ENCODE results near the gene TSPAN18.

TSPAN18 gene

GRCh38 chr11:44931466-44931865 is 204.7 kb downstream of the TSPAN18 start:
- no peak for DNase-seq

DNA sequence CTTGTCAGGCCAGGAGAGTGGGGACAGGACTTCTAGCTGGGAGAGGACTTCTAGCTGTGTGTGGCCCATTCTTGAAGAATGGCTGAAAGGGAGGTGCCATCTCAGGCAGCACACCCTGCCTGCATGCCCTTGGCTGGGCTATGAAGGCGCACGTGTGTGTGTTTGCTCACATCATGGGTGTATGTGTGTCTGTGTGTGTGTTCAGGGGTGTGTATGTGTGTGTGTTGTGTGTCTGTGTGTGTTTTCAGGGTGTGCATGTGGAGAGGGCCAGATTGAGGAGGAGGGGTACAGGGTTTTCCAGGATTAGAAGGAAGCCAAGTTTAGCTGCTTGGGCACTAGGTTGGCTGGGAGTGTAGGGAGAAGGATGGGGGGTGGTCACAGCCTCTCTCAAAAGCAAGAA is 207.3 kb downstream of the TSPAN18 start:
- no peak for DNase-seq

DNA sequence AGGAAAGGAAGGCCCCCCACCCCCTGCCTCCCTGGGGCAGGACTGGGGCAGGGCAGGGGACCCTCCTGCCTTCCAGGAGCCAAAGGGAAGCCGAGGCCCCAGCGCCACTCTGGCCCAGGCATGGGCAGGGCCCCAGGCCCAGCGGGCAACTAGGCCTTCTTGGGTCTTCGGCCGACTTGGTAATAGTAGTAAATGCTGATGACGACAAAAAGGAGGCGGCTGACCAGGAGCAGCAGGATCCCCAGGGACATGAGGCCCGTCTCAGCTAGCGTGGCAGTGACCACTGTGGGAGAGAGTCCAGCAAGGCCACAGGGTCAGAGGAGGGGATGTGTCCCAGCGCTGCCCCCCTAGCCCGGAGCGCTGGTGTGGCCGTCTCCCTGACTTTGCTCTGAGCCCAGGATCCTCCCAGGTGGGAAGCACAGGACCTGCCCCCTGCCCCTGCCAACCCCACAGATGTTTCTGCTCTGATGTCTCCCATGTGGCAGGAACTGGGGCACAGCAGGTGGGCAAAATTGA is 208.0 kb downstream of the TSPAN18 start:
- no peak for DNase-seq

GRCh38 chr11:44936525-44936924 is 209.8 kb downstream of the TSPAN18 start:
- DNase-seq: peak; percentile 49 to 57

DNA sequence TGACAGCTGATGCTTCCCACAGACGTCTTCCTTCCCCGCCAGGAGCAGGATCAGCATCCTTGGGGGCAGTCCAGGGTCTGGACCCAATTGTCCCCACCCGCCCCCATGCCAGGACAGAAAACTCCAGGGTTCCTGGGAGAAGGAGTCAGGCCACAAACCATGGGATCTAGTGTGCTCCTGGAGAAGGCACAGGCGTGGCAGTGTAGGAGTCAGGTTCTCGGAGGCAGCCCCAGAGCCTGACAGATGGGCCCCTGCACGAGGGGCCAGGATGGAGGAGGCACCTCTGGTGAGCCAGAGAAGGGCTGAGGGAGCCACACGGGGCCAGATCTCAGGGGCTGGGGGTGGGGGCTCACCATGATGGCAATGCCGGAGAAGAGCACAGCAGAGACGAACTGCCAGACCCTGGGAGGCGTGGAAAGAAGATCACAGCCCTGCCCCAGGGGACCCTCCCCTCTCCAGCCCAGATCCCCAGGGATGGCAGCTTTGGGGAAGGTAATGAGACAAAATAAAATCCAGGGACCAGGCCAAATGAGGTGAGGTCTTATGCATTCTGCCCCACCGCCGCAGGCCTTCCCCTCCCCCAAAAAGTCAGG is 210.3 kb downstream of the TSPAN18 start:
- DNase-seq: no peak

GRCh38 chr11:44938066-44938691 is 211.4 kb downstream of the TSPAN18 start:
- DNase-seq: no peak

- no peak for DNase-seq
Measured at GRCh38 chr11:44939673-44940395, 213.1 kb downstream of the TSPAN18 start.

- DNase-seq: no peak
Measured at GRCh38 chr11:44940404-44940803, 213.6 kb downstream of the TSPAN18 start.

DNA sequence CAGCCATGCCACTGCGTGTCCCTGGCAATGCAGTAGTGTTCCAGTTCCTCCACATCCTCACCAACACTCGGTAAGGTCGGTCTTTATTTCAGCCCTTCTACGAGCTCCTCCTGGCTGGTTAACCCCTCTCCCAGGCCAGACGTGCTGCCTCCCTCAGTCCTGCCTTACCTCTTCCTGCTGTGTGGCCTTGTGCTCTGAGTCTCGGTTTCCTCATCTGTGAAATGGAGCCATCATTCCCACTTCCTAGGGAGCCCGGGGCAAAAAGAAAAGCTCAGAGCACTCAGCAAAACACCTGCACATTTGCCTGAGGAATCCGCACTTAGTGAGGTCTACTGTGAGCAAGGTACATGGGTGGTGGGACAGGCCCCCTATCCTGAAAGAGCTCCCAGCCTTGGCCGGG is 214.1 kb downstream of the TSPAN18 start:
- no peak for DNase-seq

DNA sequence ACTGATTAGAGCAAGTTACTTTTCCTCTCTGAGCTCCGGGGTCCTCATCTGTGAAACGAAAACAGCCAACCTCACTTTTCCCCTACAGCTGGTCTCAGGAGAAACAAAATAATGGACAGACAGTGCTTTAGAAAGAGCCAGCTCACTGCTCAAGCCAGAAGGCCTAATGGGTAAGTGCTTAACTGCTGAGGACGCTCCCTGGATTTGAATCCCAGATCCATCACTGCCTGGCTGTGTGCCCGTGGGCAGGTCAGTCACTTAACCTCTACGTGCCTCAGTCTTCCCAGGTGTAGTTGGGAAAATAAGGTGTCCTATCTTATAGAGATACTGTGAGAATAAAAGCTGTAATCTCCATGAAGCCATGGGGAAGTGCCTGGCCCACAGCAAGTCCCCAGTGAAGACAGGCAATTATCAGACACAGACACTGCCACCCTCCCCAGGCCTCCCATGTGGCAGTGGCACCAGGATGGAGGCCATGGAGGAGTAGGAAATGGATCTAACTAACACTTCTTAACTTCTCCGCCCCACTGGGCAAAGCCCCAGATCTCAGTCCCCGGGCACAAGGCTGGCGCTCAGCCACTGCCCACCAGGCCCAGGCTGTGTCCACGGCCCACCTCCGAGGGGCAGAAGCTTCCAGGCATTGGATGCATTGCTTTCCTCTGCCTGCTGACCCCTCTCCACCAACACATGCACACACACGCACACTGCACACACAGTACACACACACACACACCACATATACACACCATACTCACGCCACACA is 214.7 kb downstream of the TSPAN18 start:
- DNase-seq: no peak

DNA sequence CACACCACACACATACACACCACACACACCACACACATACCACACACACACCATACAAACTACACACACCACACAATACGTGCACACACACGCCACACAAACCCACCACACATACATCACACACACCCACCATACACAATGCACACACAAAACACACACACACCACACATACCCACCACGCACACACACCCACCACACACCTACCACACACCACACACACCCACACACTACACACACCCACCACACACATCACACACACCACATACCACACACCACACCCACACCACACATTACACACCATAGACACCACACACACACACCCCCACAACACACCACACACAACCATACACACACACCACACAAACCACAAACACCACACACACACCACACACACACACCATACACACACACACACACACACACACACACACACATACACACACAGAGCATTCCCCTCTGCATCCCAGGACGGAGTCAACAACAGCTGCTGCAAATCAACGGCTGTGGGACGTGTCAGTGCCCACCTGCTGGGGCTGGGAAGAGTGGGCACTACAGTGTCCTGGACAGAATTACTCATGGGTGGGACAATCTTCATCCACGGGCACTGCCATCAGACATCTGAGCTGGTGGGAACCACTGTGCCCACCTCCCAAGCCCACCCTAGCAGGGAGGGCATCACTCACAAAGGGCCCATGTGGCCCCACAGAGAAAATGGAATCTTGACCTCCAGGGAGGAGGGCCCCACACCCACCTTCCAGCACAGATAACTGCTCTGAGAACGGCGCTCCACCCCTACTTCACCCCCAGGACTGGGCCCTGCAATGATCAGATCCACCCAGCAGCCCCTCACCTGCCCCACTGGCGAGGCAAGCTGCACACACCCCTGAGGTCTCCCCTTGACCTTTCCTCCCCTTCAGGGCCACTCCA is 215.5 kb downstream of the TSPAN18 start:
- DNase-seq: no peak

DNA sequence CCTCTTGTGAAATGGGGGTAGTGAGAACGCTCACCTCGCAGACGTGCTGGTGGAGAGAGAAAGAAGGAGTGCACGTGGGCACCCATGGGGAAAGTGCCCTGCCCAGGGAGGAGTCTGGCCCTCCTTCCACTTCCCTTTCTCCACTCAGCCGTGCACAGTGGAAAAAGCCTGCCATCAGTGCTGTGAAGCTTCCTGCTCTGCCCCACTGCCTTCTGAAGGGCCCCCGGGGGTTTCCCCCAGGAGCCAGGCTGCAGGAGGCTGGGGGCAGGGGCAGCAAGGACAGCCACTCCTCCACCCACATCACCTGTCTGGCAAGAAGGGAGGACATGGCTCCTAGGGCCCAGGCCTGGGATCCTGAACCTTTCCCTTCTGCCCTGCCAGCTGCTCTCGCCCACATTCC is 216.4 kb downstream of the TSPAN18 start:
- DNase-seq: peak; percentile 62 to 76

- DNase-seq: no peak
Measured at GRCh38 chr11:44943696-44944095, 216.9 kb downstream of the TSPAN18 start.

DNA sequence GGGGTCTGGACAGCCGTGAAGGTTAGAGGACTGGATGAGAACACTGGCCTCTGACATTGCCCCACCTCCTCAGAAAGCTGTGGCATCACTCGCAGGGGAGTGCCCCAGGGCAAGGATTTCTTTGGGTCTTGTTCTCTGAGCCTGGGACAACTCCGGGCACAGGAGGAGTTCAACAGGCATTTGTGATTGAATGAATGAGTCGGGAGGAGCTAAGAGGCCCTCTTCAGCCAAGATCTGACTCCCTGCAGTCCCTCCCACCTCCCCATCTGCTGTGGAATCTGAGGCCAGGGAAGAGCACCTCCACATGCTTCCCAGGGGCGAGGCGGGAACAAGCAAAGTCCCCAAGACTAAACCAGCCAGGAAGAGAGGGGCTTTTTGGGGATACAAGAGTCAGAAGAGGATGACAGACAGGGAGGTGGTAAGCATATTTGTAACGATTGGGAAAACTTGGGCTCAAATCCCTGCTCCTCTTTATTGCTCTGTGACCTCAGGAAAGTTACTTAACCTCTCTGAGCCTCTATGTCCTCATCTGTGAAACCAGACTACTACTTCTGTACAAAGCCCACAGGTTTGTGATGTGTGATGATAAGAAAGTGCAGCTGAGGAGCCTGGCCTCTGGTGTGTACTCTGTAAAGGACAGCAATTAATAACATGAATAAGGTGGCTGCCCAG is 217.6 kb downstream of the TSPAN18 start:
- no peak for DNase-seq

DNA sequence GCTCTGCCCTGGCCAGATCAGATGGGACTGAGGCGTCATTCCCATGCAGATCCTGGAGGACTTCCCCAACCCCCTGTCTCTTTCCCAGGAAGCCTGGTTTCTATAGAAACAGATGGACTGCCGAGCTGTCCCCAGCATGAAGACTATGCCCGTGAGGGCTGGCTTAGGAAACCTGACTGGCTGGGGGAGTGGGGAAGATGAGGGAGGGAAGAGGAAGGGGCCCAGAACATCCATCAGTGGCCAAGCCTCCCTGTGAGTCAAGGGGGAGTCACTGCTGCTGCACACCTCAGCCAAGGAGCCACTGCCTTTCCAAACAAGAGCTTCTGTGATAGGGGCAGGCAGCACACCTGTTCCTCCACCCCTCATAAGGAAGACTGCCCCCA is 218.1 kb downstream of the TSPAN18 start:
- no peak for DNase-seq

GRCh38 chr11:44945666-44946065 is 218.9 kb downstream of the TSPAN18 start:
- no peak for DNase-seq

GRCh38 chr11:44946263-44946662 is 219.5 kb downstream of the TSPAN18 start:
- no peak for DNase-seq

- no peak for DNase-seq
Measured at GRCh38 chr11:44947114-44947513, 220.4 kb downstream of the TSPAN18 start.

DNA sequence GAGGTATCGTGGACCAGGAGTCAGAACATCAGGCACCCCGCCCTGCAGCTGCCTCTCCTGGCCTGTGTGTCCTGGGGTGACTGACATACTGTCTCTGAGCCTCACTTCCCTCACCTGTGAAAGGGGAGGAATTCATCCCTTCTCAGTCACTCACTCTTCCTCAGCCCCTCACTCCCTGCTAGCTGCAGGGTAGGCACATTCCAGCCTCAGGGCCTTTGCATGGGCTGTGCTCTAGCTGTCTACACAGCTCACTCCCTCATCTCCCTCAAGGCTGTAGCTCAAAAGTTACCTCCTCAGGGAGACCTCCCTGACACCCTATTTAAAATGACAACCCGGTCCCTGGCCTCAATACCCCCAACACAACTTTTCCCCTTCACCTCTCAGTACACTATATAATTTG is 221.4 kb downstream of the TSPAN18 start:
- DNase-seq: no peak

DNA sequence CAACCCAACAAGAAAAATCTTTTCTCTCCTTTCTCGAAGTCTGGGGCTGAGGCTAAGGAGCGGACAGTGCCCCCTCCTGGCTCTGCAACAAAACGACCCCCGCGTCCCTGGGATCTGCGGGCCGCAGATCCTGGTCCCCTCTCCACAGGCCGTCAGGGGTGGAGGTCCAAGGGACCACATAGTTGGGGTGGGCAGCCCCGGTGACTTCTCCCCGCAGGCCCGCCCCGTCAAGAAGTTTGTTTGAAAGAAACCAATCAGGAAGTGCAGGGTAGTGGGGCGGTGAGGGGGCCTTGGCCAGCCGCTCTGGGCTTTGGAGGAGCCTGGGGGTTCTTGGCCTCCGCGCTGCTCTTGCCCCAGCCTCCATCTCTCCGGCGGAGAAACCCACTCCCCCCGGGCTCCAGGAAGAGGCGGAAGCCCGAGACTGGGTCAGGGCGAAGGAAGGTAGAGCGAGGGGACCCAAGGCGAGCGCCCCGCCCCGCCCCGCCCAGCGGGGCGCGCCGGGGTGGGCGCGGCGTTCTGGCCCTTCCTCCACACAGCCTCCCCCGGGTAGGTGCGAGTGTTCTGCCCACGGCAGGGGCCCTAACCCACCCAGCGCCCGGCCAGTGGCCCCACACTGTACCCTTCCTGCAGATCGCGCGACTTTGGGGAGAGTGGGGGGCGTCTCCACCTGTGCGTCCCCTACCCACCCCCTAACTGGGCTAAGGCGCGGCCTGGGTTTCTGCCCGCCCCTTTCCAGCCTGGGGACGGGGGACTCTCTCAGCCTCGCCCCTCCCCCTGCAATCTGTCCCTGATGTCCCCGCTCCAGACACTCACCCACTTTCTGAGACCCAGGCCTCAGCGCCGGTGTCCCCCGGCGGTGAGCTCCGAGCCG is 222.6 kb downstream of the TSPAN18 start:
- peak; percentile 10 to 36 for DNase-seq
